Measurements from ENCODE around the gene ABCB11. TPM values are rescaled to one million over a fixed set of nuclear protein-coding genes. Genes with fewer than 3 reads are reported as not detected.

Gene ABCB11
- polyA plus RNA-seq, 1 of the 3 experiments (the other 2 are of a cell fraction), result not detected

- Histone ChIP-seq H3K27me3 (ENCODE audit: insufficient read depth) (no peaks in the 10 kb centered on the region), H3K4me1 (ENCODE audit: control insufficient read depth in 1 of 2, insufficient read depth in 2 of 2, low read depth in 1 of 2, low read length in 1 of 2) (no peaks in the 10 kb centered on the region), H3K79me2 (ENCODE audit: insufficient read depth) (no peaks in the 10 kb centered on the region), H3K4me2 (no peak overlapping the region), H4K20me1 (ENCODE audit: insufficient read depth) (no peaks in the 10 kb centered on the region), H3K4me3 (ENCODE audit: low read depth in 2 of 2, low read length in 1 of 2) (no peak overlapping the region), H3K36me3 (replicated peaks in 1 of 2; ENCODE audit: control insufficient read depth in 1 of 2, insufficient read depth in 2 of 2, low read length in 1 of 2) (no peaks in the 10 kb centered on the region), H3K27ac (ENCODE audit: low read depth in 2 of 2, low read length in 1 of 2) (no peak overlapping the region), H3K9me2 (no peaks in the 10 kb centered on the region), H3F3A (replicated peaks; ENCODE audit: insufficient read depth) (no peaks in the 10 kb centered on the region), H3K9me3 (no peaks in the 10 kb centered on the region), H2AFZ (ENCODE audit: low read depth) (no peak overlapping the region), H3K9ac (no peak overlapping the region)
- DNase-seq, result no peak
- TF ChIP-seq FOXM1 (IDR thresholded peaks at IDR 0.05; ENCODE audit: low read depth) (no peak), NRF1 (IDR thresholded peaks at IDR 0.05; ENCODE audit: low read depth, low read length) (no peak), RAD21 (IDR thresholded peaks at IDR 0.05; ENCODE audit: low read length) (no peak), GABPA (IDR thresholded peaks at IDR 0.05; ENCODE audit: low read depth) (no peak), EZH2phosphoT487 (IDR thresholded peaks at IDR 0.05; ENCODE audit: borderline replicate concordance, low read depth) (no peak), YY1 (IDR thresholded peaks at IDR 0.05; ENCODE audit: low read depth) (no peak), NFIC (IDR thresholded peaks at IDR 0.05; ENCODE audit: borderline replicate concordance) (no peak), FOSL2 (IDR thresholded peaks at IDR 0.05; ENCODE audit: borderline replicate concordance, low read depth) (no peak), MXI1 (IDR thresholded peaks at IDR 0.05; ENCODE audit: low read depth, low read length) (no peak), GATA2 (CRISPR knock-in tag; IDR thresholded peaks at IDR 0.05) (no peak), FOXJ3 (CRISPR knock-in tag; IDR thresholded peaks at IDR 0.05) (no peak), USF1 (IDR thresholded peaks at IDR 0.05; ENCODE audit: borderline replicate concordance, low read depth) (no peak)
- POLR2A ChIA-PET, result no interaction called here
- WGBS (ENCODE audit: low lambda C conversion rate), result 24% methylated on average over 1 of the region's 1 CpG
- CTCF ChIA-PET, result interaction anchor here (1.2 to 1.3 kb wide), 2 partner anchors 106 to 186 kb away, joined by 3 read pairs; no protein-coding TSS in a partner anchor
Observed at GRCh38 chr2:169035887-169036286, 4.8 kb upstream of the ABCB11 start.

- H2AFZ ChIP-seq (ENCODE audit: low read depth), result no peak overlapping the region
- CTCF ChIA-PET, result interaction anchor here (1.2 to 1.3 kb wide), 2 partner anchors 107 to 186 kb away, joined by 3 read pairs; no protein-coding TSS in a partner anchor
- POLR2A ChIA-PET, result no interaction called here
- no peak overlapping the region for H3K27ac ChIP-seq (ENCODE audit: low read depth in 2 of 2, low read length in 1 of 2)
- DNase-seq, result no peak
- no peaks in the 10 kb centered on the region for H3K9me2 ChIP-seq
- no peak overlapping the region for H3K4me2 ChIP-seq
- no peaks in the 10 kb centered on the region for H3K36me3 ChIP-seq (replicated peaks in 1 of 2; ENCODE audit: control insufficient read depth in 1 of 2, insufficient read depth in 2 of 2, low read length in 1 of 2)
- no peak overlapping the region for H3K9ac ChIP-seq
- H3K4me1 ChIP-seq (ENCODE audit: control insufficient read depth in 1 of 2, insufficient read depth in 2 of 2, low read depth in 1 of 2, low read length in 1 of 2), result no peaks in the 10 kb centered on the region
- no peak for TF ChIP-seq NRF1 (IDR thresholded peaks at IDR 0.05; ENCODE audit: low read depth, low read length)
- no peaks in the 10 kb centered on the region for H4K20me1 ChIP-seq (ENCODE audit: insufficient read depth)
- H3F3A ChIP-seq (replicated peaks; ENCODE audit: insufficient read depth), result no peaks in the 10 kb centered on the region
- no peaks in the 10 kb centered on the region for H3K27me3 ChIP-seq (ENCODE audit: insufficient read depth)
- H3K79me2 ChIP-seq (ENCODE audit: insufficient read depth), result no peaks in the 10 kb centered on the region
- no peaks in the 10 kb centered on the region for H3K9me3 ChIP-seq
- no peak overlapping the region for H3K4me3 ChIP-seq (ENCODE audit: low read depth in 2 of 2, low read length in 1 of 2)
Observed at GRCh38 chr2:169034984-169035544, 3.9 kb upstream of the ABCB11 start.

GRCh38 chr2:169034256-169034655 is 3.1 kb upstream of the ABCB11 start:
- DNase-seq, result no peak
- Histone ChIP-seq H3F3A (replicated peaks; ENCODE audit: insufficient read depth) (no peaks in the 10 kb centered on the region), H2AFZ (ENCODE audit: low read depth) (no peak overlapping the region), H3K36me3 (replicated peaks in 1 of 2; ENCODE audit: control insufficient read depth in 1 of 2, insufficient read depth in 2 of 2, low read length in 1 of 2) (no peaks in the 10 kb centered on the region), H4K20me1 (ENCODE audit: insufficient read depth) (no peaks in the 10 kb centered on the region), H3K4me3 (ENCODE audit: low read depth in 2 of 2, low read length in 1 of 2) (no peak overlapping the region), H3K4me2 (no peak overlapping the region), H3K27ac (ENCODE audit: low read depth in 2 of 2, low read length in 1 of 2) (no peak overlapping the region), H3K9me3 (no peaks in the 10 kb centered on the region), H3K79me2 (ENCODE audit: insufficient read depth) (no peaks in the 10 kb centered on the region), H3K27me3 (ENCODE audit: insufficient read depth) (no peaks in the 10 kb centered on the region), H3K4me1 (ENCODE audit: control insufficient read depth in 1 of 2, insufficient read depth in 2 of 2, low read depth in 1 of 2, low read length in 1 of 2) (no peaks in the 10 kb centered on the region), H3K9ac (no peak overlapping the region), H3K9me2 (no peaks in the 10 kb centered on the region)
- ChIA-PET POLR2A (no interaction called here), CTCF (interaction anchor here (1.3 kb wide), 1 partner anchor 187 kb away, joined by 3 read pairs; no protein-coding TSS in a partner anchor)
- TF ChIP-seq FOSL2 (IDR thresholded peaks at IDR 0.05; ENCODE audit: borderline replicate concordance, low read depth) (no peak), IRF3 (IDR thresholded peaks at IDR 0.05; ENCODE audit: low read depth, low read length) (no peak), NFIC (IDR thresholded peaks at IDR 0.05; ENCODE audit: borderline replicate concordance) (no peak), CHD2 (IDR thresholded peaks at IDR 0.05; ENCODE audit: low read length, partially characterized antibody) (no peak), ELF1 (IDR thresholded peaks at IDR 0.05) (no peak), USF1 (IDR thresholded peaks at IDR 0.05; ENCODE audit: borderline replicate concordance, low read depth) (no peak), SIN3A (IDR thresholded peaks at IDR 0.05; ENCODE audit: borderline replicate concordance, low read depth, low read length) (no peak)
- 22% methylated on average over 1 of the region's 1 CpG for WGBS (ENCODE audit: low lambda C conversion rate)

All from SK-N-SH (cell line).